Putamen (tissue), 1 donor: ENCODE results near the gene CXCL13.
"Not testable (repeated sequence)": the region's sequence is repeated elsewhere in the genome, so short reads cannot be mapped to it uniquely, and the experiment has no call there.

Source experiments
- DNase-seq: peaks from one replicate; pipeline ENCODE4 v3.0.0-alpha.2; 2016; ENCODE audit warnings: low spot score

CXCL13 gene, protein sequence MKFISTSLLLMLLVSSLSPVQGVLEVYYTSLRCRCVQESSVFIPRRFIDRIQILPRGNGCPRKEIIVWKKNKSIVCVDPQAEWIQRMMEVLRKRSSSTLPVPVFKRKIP

DNA sequence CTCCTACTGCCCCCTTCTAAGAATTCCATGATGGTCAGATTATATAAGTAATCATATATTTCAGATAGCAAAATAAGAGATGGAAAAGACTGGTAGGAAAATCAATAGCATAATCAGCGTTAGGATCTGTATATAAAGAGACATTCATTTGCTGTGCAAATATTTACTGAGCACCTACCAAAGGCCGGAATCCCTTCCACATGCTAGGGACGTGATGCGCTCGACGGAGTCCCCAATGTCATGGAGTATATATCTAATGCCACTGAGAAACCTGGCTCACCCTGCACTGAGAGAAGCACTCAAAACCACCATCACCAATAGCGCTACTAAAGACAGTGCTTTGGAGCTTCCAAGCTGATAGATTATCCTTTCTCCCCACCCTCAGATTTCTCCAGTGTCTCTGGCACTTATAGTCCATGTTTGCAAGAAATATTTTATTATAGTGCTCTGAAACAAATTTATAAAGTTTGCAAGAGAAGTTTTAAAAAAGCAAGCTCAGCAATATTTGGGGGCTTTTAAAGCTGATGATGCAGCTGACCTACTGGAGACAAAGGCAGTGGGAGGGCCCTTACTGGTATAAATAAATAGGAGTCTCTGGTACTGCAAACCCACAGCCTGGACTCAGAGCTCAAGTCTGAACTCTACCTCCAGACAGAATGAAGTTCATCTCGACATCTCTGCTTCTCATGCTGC lies at the start of gene CXCL13:
TSS of gene CXCL13 (plus strand) at position 611 of the 693 bp plus-strand sequence. CDS start at position 657, 46 bp downstream.
- no peak for DNase-seq

- no peak for DNase-seq
Observed at GRCh38 chr4:77560170-77560569, 45.5 kb upstream of the CXCL13 start.

DNA sequence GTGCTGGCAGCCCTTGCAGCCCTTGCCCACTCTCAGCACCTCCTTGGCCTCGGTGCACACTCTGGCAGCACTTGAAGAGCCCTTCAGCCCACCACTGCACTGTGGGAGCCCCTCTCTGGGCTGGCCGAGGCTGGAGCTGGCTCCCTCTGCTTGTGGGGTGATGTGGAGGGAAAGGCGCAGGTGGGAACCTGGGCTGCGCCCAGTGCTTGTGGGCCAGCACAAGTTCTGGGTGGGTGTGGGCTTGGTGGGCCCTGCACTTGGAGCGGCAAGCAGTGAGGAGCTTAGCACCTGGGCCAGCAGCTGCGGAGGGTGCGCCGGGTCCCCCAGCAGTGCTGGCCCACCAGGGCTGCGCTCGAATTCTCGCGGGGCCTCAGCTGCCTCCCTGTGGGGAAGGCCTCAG lies 43.9 kb upstream of the CXCL13 start:
- DNase-seq = not testable (repeated sequence)

DNA sequence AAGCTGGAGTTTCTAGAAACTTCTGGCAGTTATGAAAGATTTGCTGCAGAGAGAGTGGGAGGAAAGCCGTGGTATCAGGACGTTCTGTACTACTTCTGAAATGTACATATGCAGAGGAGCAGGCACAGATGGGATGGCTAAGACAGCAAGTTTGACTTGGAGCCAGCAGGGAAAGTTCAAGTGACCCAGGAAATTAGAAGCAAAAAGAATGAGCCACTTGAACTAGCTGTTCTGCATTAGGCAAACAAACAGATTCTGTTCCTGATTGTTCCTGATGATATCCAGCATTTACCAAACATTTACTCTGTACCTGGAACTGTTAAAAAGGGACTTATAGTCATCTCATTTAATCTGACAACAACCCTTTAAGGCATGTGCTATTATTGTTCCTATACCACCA lies 41.4 kb upstream of the CXCL13 start:
- peak; percentile 47 for DNase-seq

- no peak for DNase-seq
Observed at GRCh38 chr4:77566148-77566547, 39.5 kb upstream of the CXCL13 start.

DNA sequence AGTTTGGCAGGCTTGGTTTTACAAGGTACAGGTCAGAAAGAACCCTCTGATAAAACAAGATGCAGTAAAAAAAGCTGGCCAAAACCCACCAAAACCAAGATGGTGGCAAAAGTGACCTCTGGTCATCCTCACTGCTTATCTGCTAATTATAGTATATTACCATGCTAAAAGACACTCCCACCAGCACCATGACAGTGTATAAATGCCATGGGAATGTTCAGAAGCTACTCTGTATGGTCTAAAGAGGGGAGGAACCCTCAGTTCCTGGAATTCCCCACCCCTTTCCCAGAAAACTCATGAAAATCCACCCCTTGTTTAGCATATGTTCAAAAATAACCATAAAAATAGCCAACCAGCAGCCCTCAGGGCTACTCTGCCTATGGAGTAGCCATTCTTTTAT lies 38.1 kb upstream of the CXCL13 start:
- no peak for DNase-seq

DNA sequence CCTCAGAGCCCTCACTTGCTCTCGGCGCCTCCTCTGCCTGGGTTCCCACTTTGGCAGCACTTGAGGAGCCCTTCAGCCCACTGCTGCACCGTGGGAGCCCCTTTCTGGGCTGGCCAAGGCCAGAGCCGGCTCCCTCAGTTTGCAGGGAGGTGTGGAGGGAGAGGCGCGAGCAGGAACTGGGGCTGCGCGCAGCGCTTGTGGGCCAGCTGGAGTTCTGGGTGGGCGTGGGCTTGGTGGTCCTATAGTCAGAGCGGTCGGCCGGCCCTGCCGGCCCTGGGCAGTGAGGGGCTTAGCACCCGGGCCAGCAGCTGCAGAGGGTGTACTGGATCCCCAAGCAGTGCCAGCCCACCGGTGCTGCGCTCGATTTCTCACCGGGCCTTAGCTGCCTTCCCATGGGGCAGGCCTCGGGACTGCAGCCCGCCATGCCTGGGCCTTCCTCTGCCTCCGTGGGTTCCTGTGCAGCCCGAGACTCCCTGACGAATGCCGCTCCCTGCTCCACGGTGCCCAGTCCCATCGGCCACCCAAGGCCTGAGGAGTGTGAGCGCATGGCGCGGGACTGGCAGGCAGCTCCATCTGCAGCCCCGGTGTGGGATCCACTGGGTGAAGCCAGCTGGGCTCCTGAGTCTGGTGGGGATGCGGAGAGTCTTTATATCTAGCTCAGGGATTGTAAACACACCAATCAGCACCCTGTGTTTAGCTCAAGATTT lies 35.0 kb upstream of the CXCL13 start:
- DNase-seq = not testable (repeated sequence)

GRCh38 chr4:77576351-77576750 lies 29.3 kb upstream of the CXCL13 start:
- no peak for DNase-seq

DNA sequence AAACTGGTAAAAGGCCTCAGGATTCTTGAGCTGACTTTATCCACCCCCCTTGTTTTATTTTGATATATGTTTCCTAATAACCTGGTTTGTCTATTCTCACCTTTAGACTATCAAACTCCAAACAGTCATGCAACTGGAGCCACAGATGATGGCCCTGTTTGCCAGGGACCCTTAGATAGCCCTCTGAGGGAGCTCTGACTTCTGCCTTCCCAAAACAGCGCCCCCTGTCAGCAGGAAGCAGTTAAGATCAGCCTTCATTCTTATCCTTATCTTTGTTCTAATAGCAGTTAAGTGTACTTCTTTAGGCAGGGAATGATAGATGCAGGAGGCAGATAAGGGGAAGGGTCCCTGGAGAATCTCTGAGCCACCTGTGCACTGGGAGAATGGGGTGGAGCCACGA lies 27.5 kb upstream of the CXCL13 start:
- no peak for DNase-seq

GRCh38 chr4:77579406-77580076 lies 26.1 kb upstream of the CXCL13 start:
- DNase-seq = no peak

DNA sequence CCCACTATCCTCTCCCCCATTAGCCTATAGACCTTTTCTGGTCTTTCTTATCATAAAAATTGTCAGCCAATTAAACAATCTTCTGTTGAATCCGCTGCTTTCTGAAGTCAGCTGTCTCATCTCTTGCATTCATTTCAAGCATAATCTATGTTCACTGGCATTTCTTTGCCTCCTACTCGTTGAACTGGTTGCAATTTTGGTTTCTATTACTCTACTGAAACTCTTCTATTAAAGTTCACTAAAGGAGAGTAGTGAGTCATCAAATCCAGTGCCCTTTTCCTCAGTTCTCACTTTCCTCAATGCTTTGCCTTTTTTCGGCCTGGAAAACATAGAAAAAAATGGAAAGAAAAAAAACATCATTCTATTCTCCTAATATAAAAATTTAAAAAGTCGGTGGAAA lies 23.9 kb upstream of the CXCL13 start:
- DNase-seq = peak; percentile 24

GRCh38 chr4:77582156-77582555 lies 23.5 kb upstream of the CXCL13 start:
- no peak for DNase-seq

GRCh38 chr4:77582711-77583110 lies 22.9 kb upstream of the CXCL13 start:
- no peak for DNase-seq

- no peak for DNase-seq
Observed at GRCh38 chr4:77586951-77587383, 18.7 kb upstream of the CXCL13 start.

DNA sequence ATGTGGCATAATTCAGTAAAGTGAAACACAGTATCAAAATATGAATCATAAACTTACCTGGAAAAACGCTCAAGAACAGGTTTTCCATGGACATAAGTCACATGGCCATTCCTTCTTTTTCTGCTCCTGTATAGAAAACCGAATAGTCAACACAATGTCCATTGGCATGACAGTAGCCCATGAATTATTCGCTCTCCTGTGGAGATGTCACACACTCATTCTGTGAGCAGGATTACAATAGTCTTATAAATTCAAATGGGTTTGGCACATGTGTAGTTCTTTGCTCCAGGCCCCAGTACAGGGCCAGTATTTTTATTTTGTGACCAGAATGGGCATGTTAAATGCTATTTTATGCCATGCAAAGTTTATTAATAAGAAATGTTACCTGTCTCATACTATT lies 15.1 kb upstream of the CXCL13 start:
- DNase-seq = no peak

- DNase-seq = no peak
Observed at GRCh38 chr4:77591532-77591931, 14.1 kb upstream of the CXCL13 start.

GRCh38 chr4:77593101-77593500 lies 12.5 kb upstream of the CXCL13 start:
- no peak for DNase-seq

GRCh38 chr4:77593993-77594392 lies 11.6 kb upstream of the CXCL13 start:
- DNase-seq = no peak

DNA sequence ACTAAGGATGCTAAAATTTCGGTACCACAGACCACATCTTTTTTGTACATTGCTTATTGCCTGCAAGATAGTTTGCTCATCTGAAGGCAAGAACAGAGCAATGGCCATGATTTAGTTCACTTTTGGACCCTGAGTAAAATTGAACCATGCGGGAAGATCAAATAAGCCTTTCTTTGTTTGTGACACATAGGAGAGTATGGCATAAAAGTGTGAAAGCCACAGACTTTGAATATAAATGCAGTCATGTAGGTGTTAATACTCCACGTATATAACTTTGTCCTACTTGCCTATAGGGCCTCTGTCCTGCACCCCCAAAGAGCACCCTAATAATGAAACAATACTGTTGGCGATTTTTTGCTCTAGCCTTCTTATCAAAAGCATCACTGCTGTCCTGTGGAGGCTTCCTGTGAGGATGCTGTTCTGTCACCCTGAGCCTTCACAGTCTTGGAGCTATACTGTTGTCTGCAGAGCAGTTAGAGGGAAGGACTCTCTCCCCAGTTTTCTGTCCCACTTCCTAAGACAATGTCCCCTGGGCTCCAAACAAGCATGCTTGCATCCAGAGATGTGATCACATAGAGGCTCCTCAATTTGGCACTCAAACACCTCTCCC lies 10.2 kb upstream of the CXCL13 start:
- no peak for DNase-seq

DNA sequence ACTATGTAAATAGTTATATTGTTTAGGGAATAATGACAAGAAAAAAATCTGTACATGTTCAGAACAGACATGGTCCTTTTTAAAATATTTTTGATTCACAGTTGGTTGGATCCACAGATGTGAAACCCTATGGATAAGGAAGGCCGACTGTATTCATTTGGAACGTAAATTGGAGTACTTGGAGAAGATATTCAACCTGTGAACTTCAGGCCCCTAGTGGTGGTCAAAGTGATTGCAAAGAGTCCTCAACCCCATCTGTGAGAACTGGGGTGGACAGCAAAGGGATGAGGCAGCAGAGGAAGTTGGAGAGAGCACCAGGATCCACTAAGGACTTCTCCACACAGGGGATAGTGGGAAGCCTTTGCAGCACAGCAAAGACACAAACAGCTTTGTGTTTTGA lies 6.2 kb upstream of the CXCL13 start:
- no peak for DNase-seq

DNA sequence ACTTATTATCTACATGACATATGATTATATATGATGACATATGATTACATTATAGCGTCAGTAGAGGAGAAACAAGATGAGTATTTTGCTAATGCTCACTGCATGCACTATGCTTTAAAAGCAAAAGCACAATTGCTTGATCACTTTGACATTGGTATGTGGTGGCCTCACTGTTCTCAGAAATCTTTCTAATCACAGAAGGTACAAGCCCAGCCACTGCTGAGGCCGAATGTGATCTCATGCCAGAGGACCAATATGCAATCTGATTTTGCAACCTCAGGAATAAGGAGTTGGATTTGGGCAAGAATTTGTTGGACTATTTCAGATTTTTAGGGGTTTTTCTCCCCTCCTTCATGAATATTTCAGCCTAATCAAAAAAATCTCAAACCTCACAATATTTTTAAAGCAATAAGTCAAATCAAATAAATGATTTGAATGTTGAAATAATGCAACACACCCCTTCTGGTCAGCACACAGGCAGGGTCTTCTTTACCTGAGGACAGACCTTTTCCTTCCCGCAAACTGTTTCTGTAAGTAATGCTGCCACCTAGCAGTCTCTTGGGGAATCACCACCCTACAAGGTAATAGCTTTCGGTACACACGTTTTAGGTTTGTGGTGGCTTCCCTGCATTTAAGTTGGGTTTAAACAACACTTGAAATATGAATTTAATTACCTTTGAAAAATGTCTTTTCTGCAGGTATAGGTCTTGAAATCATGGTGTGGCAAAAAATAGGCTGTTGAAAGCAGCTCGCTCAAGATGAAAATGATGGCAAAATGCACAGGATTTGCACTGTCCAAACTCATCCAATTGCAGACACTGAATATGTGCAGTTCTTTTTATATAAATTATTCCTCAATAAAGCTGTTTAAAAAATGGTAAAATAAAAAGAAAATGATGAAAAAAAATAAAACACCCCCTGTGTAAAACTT lies 4.8 kb upstream of the CXCL13 start:
- no peak for DNase-seq
